Suprapubic skin (tissue), 3 donors: ENCODE measurements around the gene SLC25A43.

Source experiments
- POLR2AphosphoS5 ChIP-seq, 3 donors: sonication (generic); formaldehyde crosslinking; IDR thresholded peaks; one replicate each; pipeline ENCODE4 v1.6.1; 2017; ENCODE audit warnings: antibody characterized with exemption in 3 of 3
- TF ChIP-seq, protein P1 (sequence below), 2 donors: fragments of 200-600 bp in 1 of 2; fragments of 450-650 bp in 1 of 2; sonication (generic) in 1 of 2; IDR thresholded peaks; one replicate each; pipeline ENCODE4 v1.5.1; 2016 to 2019; ENCODE audit warnings: antibody characterized with exemption in 2 of 2, mild to moderate bottlenecking in 1 of 2, moderate library complexity in 1 of 2

DNA sequence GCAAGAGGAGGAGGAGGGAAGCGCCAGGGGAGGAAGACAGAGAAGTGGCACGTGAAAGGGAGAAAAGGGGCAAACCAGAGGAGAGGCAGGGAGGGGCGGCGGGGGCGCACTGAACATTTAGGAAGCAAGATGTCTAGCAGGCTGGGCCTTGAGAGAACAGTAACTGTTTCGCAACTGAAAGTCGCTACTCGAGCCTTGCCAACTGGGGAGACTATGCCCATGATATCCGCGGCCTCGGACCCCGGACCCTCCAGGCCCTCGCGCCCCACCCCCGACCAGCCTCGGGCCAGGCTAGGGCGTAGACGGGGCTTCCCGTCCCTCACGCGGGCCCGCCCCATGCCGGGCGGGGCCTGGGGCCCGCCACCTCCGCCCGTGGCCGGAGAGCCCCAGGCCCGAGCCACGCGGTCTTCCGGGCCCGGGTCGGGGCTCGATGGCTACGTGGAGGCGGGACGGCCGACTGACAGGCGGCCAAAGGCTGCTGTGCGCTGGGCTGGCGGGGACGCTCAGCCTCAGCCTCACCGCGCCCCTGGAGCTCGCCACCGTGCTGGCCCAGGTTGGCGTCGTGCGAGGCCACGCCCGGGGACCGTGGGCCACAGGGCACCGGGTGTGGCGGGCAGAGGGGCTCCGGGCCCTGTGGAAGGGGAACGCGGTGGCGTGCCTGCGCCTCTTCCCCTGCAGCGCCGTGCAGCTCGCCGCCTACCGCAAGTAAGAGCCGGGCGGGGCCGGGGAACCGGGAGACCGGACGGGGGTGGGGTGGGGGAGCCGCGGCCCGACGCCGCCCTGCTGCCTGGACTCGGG, at the start of gene SLC25A43:
- TF ChIP-seq, protein P1, sequence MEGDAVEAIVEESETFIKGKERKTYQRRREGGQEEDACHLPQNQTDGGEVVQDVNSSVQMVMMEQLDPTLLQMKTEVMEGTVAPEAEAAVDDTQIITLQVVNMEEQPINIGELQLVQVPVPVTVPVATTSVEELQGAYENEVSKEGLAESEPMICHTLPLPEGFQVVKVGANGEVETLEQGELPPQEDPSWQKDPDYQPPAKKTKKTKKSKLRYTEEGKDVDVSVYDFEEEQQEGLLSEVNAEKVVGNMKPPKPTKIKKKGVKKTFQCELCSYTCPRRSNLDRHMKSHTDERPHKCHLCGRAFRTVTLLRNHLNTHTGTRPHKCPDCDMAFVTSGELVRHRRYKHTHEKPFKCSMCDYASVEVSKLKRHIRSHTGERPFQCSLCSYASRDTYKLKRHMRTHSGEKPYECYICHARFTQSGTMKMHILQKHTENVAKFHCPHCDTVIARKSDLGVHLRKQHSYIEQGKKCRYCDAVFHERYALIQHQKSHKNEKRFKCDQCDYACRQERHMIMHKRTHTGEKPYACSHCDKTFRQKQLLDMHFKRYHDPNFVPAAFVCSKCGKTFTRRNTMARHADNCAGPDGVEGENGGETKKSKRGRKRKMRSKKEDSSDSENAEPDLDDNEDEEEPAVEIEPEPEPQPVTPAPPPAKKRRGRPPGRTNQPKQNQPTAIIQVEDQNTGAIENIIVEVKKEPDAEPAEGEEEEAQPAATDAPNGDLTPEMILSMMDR (IDR thresholded peaks at IDR 0.05) = no peak
- no peak for TF ChIP-seq POLR2AphosphoS5 (IDR thresholded peaks at IDR 0.05)
